NCI-H345 (cell line): ENCODE data around the gene CDK6.

Source experiments
- DNase-seq: peaks from one replicate; lab custom pipeline; 2025; lab: John Stamatoyannopoulos, UW

Gene CDK6

DNA sequence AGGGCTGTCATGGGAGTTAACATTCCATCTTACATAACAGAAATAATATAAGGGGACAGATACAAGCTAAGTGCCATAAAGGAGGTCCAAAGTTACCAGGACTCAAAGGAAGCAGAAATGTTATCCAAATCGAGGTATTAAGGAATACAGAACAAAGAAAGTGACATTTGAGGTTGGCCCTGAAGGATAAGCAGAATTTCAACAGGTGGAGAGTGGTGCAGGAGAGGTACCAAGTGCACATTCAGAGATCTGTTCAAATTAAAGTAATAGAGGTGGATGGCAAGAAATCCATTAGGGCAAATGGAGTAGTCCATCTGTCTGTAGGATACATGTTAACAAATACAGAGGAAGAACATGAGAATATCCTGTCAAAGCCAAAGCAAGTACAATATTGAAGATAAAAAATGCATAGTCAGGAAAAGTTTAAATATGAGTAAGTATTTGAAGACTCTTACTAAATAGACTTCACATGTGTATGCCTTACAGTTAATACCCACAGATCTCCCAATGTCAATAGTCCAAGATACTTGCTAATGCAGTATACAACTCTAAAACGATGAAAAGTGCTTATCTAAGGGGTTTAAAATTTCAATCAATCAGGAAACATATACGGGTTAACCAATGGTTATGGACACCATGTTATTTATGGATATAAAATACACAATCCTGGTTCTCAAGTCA lies 10.0 kb downstream of the CDK6 start:
- DNase-seq = no peak

DNA sequence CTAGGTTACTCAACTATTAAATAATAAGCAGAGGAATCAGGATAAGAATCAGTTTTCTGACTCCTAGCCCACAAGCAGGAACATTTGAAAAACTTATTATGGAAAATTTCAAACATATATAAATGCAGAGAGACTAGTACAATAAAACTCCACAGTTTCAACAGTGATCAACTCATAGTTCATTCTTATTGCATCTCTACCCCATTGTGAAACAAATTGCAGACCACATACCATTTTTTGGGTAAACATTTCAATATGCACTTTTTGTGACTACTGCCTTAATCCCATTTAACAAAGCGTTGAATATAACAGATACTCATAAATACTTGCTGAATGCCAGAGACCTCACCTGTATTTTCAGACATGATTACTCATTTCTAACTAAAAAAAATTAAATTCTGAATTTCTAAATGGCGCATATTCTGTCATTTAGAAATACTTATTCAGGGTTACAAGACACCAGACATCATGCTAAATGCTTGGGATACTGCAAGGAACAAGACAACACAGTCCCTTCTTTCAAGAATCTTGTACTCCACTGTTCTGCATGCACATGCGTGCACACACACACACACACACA lies 11.4 kb downstream of the CDK6 start:
- no peak for DNase-seq

- DNase-seq = no peak
These were observed 11.9 kb downstream of the CDK6 start for GRCh38 chr7:92824450-92824849.

GRCh38 chr7:92823042-92823441 lies 13.3 kb downstream of the CDK6 start:
- DNase-seq = no peak

- no peak for DNase-seq
These were observed 16.2 kb downstream of the CDK6 start for GRCh38 chr7:92820191-92820590.

GRCh38 chr7:92817398-92817797 lies 19.0 kb downstream of the CDK6 start:
- DNase-seq = no peak

DNA sequence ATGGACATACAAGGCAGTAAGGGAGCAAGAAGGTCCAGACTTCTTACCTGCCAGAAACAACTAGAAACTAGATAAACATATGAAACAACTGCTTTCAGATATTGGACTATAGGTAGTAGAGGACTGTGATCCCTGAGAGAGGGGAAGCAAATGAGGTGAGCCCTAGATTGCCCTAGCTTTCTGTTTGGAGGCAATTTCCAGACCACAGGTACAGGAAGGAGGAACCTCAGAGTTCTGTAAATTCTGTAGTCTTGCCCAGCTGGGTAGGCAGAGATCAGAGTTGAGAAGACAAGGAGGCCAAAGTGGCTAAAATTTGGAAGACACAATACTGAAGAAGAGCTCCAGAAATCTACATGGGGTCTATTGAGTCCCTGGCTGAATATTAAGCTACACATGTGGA lies 21.0 kb downstream of the CDK6 start:
- no peak for DNase-seq

- no peak for DNase-seq
These were observed 22.9 kb downstream of the CDK6 start for GRCh38 chr7:92813390-92814024.

- no peak for DNase-seq
These were observed 25.2 kb downstream of the CDK6 start for GRCh38 chr7:92811158-92811557.

DNA sequence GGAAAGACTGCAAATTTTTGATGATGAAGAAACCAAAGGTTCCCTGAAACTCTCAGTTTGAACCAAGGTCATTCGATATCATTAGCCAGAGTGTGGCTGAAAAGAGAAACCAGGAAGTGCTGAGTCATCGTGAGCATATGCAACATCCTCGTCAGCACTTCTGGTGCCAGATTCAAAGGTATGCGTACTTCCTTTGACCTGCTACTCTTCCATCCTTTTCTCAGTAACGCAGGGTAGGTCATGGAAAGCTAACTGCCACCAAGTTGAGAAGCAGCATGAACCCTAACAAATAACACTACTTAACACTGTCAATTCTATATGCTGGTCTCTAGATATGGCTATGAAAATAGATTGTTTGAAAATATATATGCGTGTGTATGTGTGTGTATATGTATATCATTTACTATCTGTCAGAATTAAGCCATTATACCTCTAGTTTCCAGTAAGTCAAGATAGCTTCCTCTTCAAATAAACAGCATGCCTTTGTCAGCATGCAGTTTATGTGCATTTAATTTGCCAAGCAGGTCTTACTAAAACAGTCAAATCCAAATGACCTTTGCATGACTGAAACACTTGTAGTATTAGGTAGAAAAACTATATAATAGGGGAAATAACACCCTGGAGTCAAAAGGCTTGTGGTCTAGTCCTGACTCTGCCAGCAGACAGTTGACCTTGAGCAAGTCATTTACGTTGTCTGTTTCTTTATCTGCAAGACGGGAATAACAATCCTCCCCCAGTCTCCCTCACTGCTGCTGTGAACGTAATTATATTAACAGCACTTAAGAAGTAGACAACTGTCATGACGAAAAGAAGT lies 26.4 kb downstream of the CDK6 start:
- no peak for DNase-seq

- no peak for DNase-seq
These were observed 27.0 kb downstream of the CDK6 start for GRCh38 chr7:92809397-92809759.

GRCh38 chr7:92808635-92809034 lies 27.7 kb downstream of the CDK6 start:
- DNase-seq = no peak

GRCh38 chr7:92808006-92808405 lies 28.4 kb downstream of the CDK6 start:
- no peak for DNase-seq

DNA sequence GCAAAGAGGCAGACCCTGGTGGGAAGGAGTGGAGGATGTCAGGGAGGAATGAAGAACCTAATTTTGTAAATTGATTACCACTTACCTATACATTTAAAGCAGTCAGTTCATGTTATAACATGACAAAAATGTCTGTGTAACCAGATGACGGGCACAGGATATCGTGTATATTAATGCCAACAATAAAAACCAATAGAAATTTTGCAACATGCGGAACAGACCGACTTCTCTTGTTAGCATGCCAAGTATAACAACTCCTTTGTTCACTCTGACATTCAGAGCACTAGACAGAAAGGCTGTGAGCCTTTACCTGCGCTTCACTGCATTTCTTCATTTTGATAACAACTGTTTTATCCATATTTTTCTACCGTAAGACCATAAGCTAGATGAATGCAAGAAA lies 29.9 kb downstream of the CDK6 start:
- no peak for DNase-seq

GRCh38 chr7:92802406-92802805 lies 34.0 kb downstream of the CDK6 start:
- DNase-seq = no peak

DNA sequence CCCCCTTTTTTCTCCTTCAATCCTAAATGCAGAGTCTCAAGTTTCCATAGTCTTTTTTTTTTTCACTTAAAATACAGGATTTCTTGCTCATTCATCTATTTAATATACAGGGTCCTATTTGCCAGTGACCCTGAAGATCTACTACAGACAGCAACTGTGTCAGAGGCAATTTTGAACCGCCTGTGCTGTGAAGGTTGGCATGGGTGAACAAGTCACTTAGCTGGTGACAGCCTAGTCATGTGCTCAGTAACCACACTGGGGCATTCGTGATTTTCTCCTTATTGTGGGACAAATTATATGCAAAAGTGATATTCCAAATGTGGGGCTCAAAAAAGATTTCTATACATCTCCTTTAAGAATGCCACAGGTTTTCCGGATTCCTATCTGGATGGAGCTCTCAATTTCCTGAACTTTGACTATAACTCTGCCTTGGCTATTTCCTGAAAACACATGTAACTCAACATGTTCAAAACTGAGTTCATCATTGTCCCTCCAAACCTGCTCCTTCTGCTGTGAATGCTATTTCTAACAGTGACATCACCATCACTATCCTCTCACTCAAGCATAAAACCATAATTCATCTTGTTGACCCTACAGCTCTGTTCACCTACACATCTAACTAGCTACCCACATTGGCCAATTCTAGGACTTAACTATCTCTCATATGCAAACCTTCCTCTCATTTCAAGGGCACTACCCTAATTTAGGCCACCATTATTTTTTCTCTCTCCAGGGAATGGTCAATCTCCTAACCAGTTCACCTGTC lies 36.7 kb downstream of the CDK6 start:
- no peak for DNase-seq

DNA sequence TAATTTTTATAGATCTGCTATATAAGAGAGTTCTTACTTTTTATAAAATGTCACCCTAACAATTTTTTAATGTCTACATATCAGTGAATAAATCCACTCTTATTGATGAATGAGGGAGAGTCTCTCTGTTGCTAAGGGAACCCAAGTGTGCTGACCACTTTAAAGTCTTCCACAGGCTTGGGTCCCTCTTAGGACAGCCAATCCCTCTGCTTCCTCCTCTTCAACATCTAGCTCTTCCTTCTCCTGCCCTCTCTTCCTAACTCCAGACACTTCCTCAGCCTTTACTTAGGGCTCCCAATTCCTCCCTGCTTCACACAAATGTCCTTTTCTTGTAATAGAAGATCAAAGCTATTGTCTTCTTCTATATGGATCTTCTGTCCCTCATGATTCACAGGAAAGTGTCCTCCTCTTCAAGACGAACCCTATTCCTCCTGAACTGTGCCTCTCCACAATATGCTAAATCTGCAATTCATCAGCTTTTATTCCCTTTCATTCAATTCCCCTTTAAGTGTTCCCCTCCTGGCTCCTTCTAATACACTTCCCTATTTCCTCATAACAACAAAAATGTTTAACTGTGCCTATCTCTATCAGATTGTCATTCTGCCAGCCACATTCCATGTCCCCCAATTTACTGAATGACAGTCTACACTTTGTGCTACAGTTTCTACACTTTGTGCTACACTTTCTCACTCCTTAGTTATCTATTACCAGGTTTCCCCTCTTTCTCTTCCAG lies 37.7 kb downstream of the CDK6 start:
- no peak for DNase-seq

DNA sequence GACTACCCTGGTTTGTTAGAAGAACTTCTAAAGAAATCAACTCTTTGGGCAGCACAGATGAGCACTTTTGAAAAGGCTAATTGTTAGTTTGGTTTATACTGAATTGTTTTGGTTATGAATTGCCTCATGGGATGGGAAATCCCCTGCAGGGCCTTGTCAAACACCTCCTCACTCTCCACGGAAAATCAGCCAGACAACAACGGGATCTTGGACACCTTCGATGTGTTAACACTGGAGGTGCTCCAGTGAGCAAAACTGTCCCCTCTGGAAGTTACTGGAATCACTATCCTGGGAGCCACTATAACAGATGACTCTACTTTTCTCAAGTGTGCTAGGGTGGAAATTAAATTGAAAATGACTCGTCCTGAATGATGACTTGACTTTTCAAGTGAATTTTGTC lies 38.7 kb downstream of the CDK6 start:
- no peak for DNase-seq

GRCh38 chr7:92797284-92797683 lies 39.1 kb downstream of the CDK6 start:
- no peak for DNase-seq

DNA sequence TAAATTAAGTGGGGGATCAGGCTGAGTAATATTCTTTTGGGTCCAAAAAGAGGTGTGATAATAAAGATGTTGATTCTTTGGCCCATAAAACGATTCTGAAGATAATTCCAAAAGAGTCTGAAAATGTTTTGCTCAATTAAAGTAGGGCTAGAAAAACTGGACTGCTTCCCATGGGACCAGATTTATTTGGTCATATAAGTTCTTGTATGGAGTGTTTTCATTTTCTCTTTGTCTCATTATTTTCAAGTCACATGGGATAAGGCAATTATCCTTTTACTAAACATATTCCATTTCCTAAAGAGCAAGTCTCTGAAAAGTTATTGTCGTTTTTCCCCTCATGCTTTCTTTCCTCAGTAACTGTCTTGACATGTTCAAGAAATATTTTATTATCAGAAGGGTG lies 41.5 kb downstream of the CDK6 start:
- no peak for DNase-seq

GRCh38 chr7:92794391-92794790 lies 42.0 kb downstream of the CDK6 start:
- DNase-seq = no peak
